CD4-positive, alpha-beta T cell treated with Interleukin-15 for 1 hour (primary cell): Measurements from ENCODE around the gene AVL9.
A peak's percentile ranks its signal among the peaks of the same experiment; 100 is the strongest.
"Not testable (repeated sequence)": the region's sequence is repeated elsewhere in the genome, so short reads cannot be mapped to it uniquely, and the experiment has no call there.

ENCODE experiments used
- DNase-seq: peaks from one replicate; pipeline ENCODE4 v3.0.0-alpha.2; 2020

AVL9 gene

DNA sequence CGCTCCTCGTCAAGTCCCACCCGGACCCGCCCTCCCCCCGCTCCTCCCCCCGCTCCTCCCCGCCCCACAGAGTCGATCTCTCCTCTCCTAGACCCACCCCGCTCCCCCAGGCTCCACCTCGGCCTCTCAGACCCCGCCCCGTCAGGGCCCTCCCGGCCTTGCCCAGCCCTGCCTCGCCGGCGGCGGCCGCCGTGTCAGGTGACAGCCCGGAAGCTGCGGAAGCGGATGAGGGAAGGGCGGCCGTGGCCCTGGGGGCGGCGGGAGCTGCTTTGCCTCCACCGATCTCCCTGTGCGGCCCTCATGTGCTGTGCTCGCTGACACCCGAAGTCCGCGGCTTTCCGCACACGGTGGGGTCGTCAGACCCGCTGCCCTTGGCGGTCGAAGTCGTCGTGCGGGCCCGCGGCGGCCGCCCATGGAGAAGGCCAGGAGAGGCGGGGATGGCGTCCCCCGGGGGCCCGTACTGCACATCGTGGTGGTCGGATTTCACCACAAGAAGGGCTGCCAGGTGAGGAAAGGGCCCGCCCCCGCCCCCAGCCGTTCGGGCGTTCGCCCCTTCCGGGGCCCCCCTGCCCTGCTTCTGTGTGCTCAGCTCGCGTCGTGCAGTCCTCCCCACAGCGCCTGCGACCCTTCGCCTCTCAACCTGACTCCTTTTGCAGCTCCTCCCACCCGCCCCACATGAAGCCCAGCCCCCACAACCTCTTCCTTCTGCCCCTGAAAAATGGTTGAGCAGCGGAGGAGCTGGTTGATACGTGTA lies at the start of gene AVL9:
AVL9 (plus strand) TSS at position 192 of the 754 bp plus-strand sequence; CDS start at position 413, 221 bp downstream.
- peak; percentile 98 for DNase-seq

DNA sequence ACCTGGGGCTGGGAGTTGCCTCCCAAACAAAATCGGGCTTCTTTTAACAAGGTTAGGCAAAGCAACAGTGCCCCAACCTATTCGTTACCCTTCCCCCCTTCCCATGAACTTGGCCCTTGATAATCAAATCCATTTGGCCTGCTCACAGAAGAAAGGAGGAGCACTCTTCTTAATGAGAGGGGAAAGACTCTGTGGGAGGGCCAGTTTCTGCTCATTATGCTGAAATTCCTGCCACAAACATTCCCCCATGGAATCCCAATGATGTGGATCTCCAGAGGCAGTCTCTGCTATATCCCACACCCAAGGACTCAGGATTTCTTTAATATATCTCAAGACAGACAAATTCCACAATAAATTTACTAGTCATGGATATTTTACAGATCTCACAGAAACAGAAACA lies 48.1 kb upstream of the AVL9 start:
- DNase-seq, result no peak

GRCh38 chr7:32453341-32454011 lies 41.8 kb upstream of the AVL9 start:
- DNase-seq, result no peak

DNA sequence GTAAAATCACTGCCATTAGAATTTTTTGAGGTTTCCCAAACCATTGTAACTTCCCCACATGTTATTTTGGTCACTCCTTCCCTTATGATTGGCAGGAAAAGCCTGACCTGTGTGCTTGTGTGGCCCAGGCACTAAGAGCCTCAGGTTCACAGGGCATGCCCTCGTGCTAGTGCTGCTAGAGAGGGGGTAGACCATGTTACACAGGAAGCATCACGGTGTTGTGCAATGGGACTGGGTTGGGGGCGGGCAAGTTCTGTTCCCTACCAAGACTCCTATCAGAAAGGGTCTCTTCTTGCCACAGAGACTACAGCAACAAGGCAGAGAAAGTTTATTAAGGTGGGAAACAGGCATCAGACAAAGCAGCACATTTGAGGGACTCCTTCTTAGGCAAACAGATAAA lies 37.3 kb upstream of the AVL9 start:
- no peak for DNase-seq

DNA sequence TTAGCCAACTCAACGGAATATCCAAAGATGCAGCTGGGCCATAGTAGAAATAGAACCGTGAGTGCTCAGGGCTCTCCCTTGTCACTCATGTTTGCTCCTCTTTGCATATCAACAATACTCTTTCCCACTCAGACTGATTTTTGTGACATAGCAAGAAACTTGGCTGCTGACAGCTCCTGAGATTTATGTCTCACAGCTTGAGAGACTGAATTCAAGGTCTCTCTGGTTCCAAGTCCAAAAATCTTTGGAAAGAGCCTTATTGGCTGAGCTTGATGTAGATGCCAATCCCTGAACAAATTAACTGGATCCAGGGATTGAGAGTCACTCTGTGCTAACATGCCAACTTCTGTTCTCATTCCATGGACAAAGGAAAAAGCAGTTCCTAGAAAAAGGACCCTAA lies 35.5 kb upstream of the AVL9 start:
- no peak for DNase-seq

DNA sequence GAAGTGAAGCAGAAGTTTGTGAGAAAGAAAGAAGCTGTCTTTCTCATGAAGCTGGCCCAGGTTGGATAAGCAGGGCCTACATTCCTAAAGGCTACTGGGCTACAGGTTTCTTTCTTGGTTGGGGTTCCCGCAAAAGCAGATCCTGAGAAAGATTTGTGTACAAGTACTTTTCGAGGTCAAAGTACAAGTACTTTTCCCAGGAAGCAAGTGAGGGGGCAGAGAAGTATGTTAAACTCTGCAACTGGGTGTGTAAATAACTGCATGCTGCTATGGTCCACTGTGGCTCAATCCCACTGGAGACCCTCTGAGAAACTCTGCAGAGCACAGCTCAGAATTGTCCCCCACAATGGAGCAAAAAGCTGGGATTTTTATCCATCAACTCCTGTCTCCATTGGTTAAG lies 33.8 kb upstream of the AVL9 start:
- DNase-seq, result no peak

DNA sequence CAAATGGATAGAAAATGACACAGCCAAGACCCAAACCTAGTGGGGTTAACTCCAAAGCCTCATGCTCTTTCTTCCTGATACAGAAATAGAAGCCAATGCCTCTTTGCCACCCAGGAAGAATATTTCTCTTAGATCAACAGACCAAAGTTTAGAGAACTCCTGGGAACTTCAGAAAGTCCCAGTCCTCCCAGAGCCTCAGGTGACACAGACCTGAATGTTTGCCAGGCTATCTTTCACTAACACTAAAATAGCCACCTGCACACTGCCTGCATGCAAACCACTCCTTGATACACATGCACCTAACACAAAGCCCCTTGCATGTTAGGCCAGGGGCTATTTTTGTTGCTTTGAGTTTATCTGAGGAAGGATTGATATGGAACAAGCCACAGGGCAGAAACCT lies 32.8 kb upstream of the AVL9 start:
- DNase-seq, result no peak

DNA sequence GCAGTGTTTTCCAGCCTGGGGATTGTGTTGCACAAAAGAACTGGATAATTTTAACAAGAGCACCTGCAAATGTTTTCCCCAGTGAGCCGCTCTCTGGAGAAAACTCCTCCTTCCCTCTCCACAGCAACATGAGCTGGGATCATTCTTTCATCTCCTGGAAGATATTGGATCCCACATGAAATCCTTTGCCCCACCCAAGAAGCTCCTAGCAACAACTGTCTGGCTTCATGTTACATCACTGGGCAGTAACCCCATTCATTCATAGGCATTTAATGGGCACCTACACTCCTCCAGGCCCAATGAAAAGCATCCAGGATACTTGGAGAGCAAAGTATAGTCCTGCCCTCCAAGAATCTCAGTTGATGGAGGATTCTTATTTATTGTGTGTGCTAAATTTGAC lies 32.3 kb upstream of the AVL9 start:
- DNase-seq, result no peak

GRCh38 chr7:32464641-32465416 lies 30.5 kb upstream of the AVL9 start:
- DNase-seq, result not testable (repeated sequence)

GRCh38 chr7:32470004-32470403 lies 25.3 kb upstream of the AVL9 start:
- not testable (repeated sequence) for DNase-seq

DNA sequence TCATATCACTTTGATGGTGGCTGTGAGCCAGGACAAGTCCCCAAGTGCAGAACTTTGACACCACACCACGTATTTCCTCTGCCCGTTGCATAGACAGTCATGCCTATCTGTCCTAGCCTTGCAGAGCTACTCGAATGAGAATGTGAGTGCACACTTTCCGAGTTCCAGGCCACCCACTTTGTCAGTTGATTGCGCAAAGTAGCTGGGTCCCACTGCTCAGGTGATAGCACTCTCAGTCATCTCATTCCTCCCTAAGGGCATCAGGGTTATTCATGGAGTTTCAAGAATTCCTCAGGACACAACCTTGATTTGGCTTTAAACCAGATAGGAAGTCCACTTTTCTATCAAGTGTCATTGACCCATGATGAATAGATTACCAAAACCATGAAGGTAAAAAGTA lies 24.4 kb upstream of the AVL9 start:
- DNase-seq, result no peak

DNA sequence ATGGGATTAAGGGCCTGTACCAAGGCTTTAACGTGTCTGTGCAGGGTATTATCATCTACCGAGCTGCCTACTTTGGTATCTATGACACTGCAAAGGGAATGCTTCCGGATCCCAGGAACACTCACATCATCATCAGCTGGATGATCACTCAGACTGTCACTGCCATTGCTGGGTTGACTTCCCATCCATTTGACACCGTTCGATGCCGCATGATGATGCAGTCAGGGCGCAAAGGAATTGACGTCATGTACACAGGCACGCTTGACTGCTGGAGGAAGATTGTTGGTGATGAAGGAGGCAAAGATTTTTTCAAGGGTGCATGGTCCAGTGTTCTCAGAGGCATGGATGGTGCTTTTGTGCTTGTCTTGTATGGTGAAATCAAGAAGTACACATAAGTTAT lies 23.3 kb upstream of the AVL9 start:
- DNase-seq, result no peak

DNA sequence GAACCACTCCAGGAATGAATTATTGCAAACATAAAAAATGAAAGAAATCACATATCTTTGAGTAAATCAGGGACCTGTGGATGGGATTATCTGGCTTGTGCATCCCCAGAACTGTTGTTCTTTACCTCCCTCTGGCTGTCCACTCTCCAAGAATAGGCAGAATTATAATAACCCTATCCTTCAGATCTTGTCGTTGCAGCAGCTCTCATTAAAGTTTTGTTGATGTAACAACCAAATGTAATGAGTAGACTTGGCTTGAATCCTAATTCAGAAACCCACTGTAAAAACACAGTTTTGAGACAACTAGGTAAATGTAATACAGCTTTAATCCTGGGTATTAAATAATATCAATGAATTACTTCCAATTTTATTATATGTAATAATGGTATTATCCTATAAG lies 21.3 kb upstream of the AVL9 start:
- no peak for DNase-seq

- no peak for DNase-seq
These were observed 18.3 kb upstream of the AVL9 start for GRCh38 chr7:32476816-32477648.

DNA sequence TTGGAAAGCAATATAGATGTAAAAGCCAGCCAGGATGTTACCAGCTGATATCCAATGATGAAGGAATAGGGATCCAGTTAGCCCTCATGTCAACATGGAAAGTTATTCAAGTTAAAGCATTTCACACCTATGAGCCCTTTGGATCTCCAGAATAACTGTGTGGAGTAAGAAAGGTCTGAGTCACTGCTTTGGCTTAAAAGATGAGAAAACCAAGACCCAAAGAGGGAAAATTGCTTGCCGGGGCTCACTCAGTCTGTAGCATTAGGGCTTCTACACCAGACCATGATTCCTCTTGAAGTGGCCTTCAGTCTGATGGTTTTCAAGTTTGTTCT lies 17.7 kb upstream of the AVL9 start:
- DNase-seq, result no peak

DNA sequence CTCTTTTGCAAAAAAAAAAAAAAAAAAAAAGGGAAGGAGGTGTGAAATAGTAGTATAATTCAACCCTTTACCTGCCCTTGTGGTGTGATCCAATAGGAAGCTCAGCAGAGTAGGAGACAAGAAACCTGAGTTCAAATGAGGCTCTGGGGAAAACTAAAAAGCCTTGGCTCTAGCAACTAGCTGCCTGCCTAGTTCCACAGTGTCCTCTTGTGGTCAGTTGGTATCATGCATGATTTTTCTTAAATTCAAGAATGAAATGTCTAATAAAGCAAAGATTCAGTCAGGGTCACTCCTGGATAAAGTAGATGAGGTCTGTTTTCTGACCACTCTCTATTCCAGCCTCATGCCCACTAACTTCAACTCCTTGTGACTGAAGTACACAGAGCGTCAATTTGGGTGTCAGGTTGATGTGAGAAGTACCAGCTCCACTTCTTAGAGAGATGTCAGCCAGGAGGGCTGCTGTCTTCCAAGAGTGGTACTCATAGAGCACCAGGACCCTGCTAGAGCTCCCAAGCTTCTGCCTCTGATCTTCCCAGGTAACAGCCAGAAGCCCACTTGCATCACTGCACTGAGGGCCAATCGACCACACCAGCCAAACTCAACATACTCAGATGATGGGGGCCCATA lies 15.6 kb upstream of the AVL9 start:
- no peak for DNase-seq

- DNase-seq, result no peak
These were observed 14.1 kb upstream of the AVL9 start for GRCh38 chr7:32481176-32481575.

- DNase-seq, result no peak
These were observed 13.4 kb upstream of the AVL9 start for GRCh38 chr7:32481921-32482320.

GRCh38 chr7:32489788-32490126 lies 5.5 kb upstream of the AVL9 start:
- no peak for DNase-seq

DNA sequence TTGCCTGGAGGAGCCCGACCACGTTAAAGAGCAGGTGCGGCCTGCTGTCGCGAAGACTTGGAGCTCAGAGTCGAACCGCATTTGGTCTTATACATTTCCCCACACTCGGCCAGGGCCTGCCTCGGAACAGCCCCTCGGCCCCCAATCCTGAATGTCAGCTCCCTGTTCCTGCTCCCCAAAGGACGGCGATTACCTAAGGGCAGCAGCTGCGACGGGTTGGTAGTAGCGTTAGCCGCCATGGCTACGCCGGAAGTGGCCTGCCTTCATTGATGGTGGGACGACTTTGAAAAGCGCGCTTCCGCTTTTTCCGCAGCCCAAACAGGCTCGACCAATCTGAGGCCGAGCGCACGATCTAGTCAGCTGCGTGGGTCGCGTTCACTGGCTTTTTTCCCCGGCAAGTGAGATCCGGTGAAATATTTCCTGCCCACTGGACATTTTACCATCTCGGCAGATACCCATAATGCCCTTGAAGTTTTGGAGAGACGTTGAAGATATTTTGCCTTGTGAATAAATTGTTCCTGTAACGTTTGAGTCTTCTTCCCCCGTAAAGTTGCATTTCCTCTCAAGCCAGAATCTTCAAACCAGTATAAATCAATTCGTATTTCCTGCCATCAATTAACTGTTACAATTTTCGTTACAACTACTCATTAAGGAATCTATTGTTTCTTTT lies 5.0 kb upstream of the AVL9 start, which contains the start of gene LSM5:
LSM5 (minus strand) TSS at position 254 of the 670 bp plus-strand sequence; CDS start at position 239, 15 bp downstream.
- peak; percentile 90 for DNase-seq

- no peak for DNase-seq
These were observed 367 bp upstream of the AVL9 start for GRCh38 chr7:32494946-32495297.
